HG03432 (cell line): ENCODE data around the gene PCCA.
"Not testable (repeated sequence)": the region's sequence is repeated elsewhere in the genome, so short reads cannot be mapped to it uniquely, and the experiment has no call there.

Experiments
- ATAC-seq: cut with Tn5 transposase; IDR thresholded peaks from one replicate; pipeline ENCODE4 v1.9.1; 2021; ENCODE audit warnings: mild to moderate bottlenecking, moderate library complexity; ENCODE audit not compliant: unreplicated experiment

Gene PCCA

GRCh38 chr13:100097821-100098220, 8.9 kb downstream of the PCCA start:
- ATAC-seq: no peak

GRCh38 chr13:100098445-100099116, 9.7 kb downstream of the PCCA start:
- no peak for ATAC-seq

DNA sequence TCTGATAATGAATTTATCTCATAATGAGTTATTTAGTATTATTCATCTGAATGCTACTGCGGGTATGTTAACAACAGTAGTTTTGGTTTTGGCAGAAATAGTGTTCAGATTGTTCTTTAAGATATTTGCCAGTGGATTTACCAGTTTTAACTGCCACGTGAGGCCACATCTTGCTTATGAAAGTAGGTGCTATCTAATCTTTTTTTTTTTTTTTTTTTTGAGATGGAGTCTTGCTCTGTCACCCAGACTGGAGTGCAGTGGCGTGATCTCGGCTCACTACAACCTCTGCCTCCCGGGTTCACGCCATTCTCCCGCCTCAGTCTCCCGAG, 10.2 kb downstream of the PCCA start:
- not testable (repeated sequence) for ATAC-seq

GRCh38 chr13:100100115-100100879, 11.4 kb downstream of the PCCA start:
- ATAC-seq: no peak

- ATAC-seq: no peak
These were observed 13.1 kb downstream of the PCCA start for GRCh38 chr13:100102042-100102441.

DNA sequence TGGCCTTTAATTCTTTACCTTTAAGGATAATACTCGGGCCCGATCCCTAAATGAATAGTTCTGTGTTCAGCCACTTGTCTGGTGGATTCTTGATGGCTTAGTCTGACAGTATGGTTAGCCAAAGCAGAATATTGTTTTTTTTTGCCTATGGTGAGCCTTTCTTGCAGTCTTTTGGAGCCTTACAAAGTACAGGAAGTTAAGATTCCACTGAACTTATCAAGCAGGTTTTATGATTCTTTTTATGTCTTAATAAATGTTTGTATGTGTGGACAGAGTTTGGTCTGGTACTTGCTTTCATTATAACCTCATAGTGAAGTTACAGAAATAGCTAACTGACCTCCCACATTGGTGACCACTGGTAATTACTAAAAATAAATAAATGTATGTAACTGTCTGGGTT, 17.1 kb downstream of the PCCA start:
- no peak for ATAC-seq

- ATAC-seq: no peak
These were observed 17.8 kb downstream of the PCCA start for GRCh38 chr13:100106705-100107104.

GRCh38 chr13:100108913-100109507, 20.1 kb downstream of the PCCA start:
- ATAC-seq: peak; percentile 57

DNA sequence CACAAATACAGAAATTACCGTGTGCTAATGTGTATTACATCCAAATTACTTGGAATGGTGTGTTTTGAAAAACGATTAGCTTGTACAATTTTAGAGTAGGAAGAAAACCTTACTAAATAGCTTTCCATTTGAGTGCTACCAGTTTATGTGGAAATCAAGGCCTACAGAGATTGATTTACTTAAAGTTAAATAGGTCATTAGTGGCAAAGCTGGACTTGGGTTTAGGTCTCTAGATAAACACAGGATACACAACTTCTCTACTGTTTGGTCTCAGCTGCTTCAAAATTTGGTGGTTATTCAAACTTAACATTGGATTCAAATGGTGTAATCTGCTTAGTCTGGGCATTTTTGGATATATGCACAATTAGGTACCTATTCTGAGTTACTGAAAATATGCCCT, 21.4 kb downstream of the PCCA start:
- no peak for ATAC-seq

GRCh38 chr13:100112186-100112838, 23.4 kb downstream of the PCCA start:
- ATAC-seq: no peak

DNA sequence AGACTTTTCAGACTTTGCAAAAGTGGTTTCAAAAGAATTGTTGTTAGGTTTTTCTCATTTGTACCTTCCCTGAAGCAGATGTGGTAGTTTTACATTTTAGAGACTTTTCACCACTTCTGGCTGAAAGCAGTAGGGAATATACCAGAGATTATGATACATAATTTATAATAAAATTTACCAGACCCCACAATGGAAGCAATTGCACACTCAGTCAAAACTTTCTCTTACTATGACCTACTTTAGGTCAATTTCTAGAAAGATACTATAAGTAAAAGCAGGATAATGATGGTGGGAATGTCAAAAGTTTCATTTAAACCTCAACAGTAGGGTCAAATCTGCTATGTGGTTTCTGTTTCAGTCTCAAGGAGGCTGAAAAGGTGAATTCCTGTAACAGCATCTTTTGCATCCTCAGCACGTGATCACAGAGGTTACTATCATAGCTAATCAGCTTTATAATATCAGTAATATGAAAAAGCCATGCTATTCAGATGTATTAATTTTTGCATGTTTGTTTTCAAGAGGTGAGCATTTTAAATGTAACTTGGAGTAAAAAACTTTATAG, 26.9 kb downstream of the PCCA start:
- ATAC-seq: peak; percentile 71

GRCh38 chr13:100124265-100124664, 35.4 kb downstream of the PCCA start:
- ATAC-seq: no peak

- no peak for ATAC-seq
These were observed 37.1 kb downstream of the PCCA start for GRCh38 chr13:100125946-100126345.

GRCh38 chr13:100128373-100128772, 39.5 kb downstream of the PCCA start:
- ATAC-seq: no peak

GRCh38 chr13:100128838-100129237, 39.9 kb downstream of the PCCA start:
- no peak for ATAC-seq

- ATAC-seq: peak; percentile 73
These were observed 40.7 kb downstream of the PCCA start for GRCh38 chr13:100129605-100130004.

DNA sequence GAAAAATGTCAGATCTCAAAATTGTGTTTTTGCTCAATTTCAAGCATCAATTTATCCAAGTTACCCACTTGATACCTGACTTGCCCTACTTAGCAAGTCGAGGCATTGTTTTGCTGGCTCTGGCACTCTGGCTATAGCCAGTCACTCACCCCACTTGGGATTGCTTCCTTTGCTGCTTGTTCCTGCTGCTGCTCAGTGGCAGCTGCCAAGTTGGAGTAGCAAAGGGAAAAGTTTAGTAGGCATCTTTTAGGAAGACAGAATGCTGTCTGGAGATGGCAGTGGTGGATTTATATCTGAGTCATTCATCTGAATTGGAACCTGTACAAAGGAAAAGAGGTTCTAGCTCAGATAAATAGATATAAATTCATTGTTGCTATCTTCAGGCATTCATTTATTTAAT, 41.2 kb downstream of the PCCA start:
- ATAC-seq: no peak

DNA sequence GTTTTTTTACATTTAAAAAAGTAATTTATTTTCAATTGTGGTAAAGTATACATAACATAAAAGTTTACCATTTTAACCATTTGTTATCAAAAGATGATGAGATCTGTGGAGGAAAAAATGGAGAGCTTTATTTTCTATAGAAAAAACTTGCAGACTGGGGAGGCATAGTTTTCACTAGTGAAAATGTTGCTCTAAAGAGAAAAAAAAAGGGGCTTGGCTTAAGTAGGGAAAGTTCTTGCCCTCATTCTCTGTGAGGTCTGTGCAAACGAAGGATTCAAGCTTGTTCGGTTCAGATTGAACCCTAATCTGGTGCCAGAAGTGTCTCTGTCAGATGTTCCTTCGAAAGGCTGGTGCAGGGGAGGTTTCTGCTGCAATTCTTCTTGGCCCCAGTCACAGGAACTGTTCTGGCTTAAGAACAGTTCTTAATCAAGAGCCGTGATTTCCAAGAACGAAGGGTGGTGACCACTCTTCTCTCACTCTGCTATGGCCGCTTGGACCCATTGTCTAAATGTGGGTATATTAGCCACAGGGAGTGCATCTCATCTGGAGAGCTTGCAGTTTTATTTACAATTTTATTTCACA, 42.1 kb downstream of the PCCA start:
- ATAC-seq: no peak

- no peak for ATAC-seq
These were observed 43.1 kb downstream of the PCCA start for GRCh38 chr13:100131863-100132574.

DNA sequence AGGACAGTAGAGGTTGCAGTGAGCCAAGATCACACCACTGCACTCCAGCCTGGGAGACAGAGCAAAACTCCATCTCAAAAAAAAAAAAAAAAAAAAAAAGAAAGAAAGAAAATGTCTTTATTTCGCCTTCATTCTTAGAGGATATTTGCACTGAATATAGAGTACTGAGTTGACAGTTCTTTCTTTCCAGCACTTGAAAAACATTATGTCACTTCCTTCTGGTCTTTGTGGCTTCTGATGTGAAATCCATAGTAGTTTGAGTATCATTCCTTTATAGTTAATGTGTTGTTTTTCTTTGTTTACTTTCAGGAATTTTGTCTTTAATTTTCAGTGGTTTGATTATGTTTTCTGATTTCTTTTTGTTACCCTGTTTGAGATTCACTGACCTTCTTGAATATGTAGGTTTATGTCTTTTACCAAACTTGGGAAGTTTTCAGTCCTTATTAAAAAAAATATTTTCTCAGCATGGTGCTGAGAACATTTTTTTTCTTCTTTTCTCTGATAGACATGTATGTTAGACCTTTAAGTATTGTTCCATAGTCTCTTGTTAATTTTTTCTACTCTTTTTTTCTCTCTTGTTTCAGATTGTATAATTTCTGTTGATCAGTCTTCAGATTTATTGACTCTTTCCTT, 50.1 kb downstream of the PCCA start:
- no peak for ATAC-seq
